Neuronal stem cell (in vitro differentiated cells): ENCODE measurements around the gene WWTR1.
A peak's percentile ranks its signal among the peaks of the same experiment; 100 is the strongest.

Experiments
- DNase-seq: peaks from one replicate; pipeline ENCODE4 v3.0.0-alpha.2; 2013; ENCODE audit warnings: low spot score
- H2AFZ ChIP-seq: one replicate; pipeline ENCODE4 v1.6.1; 2013; ENCODE audit warnings: mild to moderate bottlenecking, low read length, inconsistent platforms
- H2AK5ac ChIP-seq: 2 replicates; pipeline ENCODE4 v1.6.1; 2013; ENCODE audit warnings: low read depth, mild to moderate bottlenecking, inconsistent platforms, low read length, moderate library complexity, mixed read lengths
- H2BK120ac ChIP-seq: 2 replicates; pipeline ENCODE4 v1.6.1; 2013; ENCODE audit warnings: low read depth, mild to moderate bottlenecking, inconsistent platforms, low read length, moderate library complexity, mixed read lengths
- H2BK12ac ChIP-seq: one replicate; pipeline ENCODE4 v1.6.1; 2013; ENCODE audit warnings: low read length, inconsistent platforms
- H2BK15ac ChIP-seq: 2 replicates; pipeline ENCODE4 v1.6.1; 2013; ENCODE audit warnings: mild to moderate bottlenecking, low read length, inconsistent platforms, mixed read lengths
- H2BK5ac ChIP-seq: one replicate; pipeline ENCODE4 v1.6.1; 2013; ENCODE audit warnings: inconsistent platforms, mild to moderate bottlenecking, low read length, moderate library complexity
- H3K14ac ChIP-seq: one replicate; pipeline ENCODE4 v1.6.1; 2013; ENCODE audit warnings: low read length, inconsistent platforms
- H3K18ac ChIP-seq: 2 replicates; pipeline ENCODE4 v1.6.1; 2013; ENCODE audit warnings: low read length, inconsistent platforms
- H3K23ac ChIP-seq: 2 replicates; pipeline ENCODE4 v1.6.1; 2013; ENCODE audit warnings: low read depth, mild to moderate bottlenecking, mixed read lengths, low read length, inconsistent platforms; ENCODE audit not compliant: poor library complexity
- H3K27ac ChIP-seq: replicated peaks from 3 replicates; pipeline ENCODE4 v1.5.1; 2013; ENCODE audit warnings: low read length, inconsistent platforms
- H3K27me3 ChIP-seq, 3 experiments: 2 replicates each; pipeline ENCODE4 v1.6.1; 2013; ENCODE audit warnings: low read length in 3 of 3, mild to moderate bottlenecking in 2 of 3, inconsistent platforms in 1 of 3, low read depth in 1 of 3, mixed read lengths in 1 of 3, moderate library complexity in 1 of 3; ENCODE audit not compliant: control insufficient read depth in 3 of 3, insufficient read depth in 3 of 3
- H3K36me3 ChIP-seq, 2 donors: replicated peaks in 1 of 2; 2 replicates each; pipeline ENCODE4 v1.6.1; 2013; ENCODE audit warnings: low read length in 2 of 2; ENCODE audit not compliant: control insufficient read depth in 2 of 2, insufficient read depth in 2 of 2
- H3K4ac ChIP-seq: 2 replicates; pipeline ENCODE4 v1.6.1; 2013; ENCODE audit warnings: inconsistent platforms, mild to moderate bottlenecking, low read length, moderate library complexity
- H3K4me1 ChIP-seq, 2 donors: 1 replicate in 1 of 2; 2 replicates in 1 of 2; pipeline ENCODE4 v1.6.1; 2013; ENCODE audit warnings: low read length in 2 of 2, low read depth in 1 of 2; ENCODE audit not compliant: control insufficient read depth in 2 of 2, insufficient read depth in 1 of 2
- H3K4me2 ChIP-seq: one replicate; pipeline ENCODE4 v1.6.1; 2013; ENCODE audit warnings: mild to moderate bottlenecking, low read length, inconsistent platforms; ENCODE audit not compliant: insufficient read depth, poor library complexity, severe bottlenecking
- H3K4me3 ChIP-seq, 2 donors: 2 replicates each; pipeline ENCODE4 v1.5.1; 2013; ENCODE audit warnings: low read length in 2 of 2, mild to moderate bottlenecking in 2 of 2, inconsistent platforms in 1 of 2, moderate library complexity in 1 of 2
- H3K79me1 ChIP-seq: one replicate; pipeline ENCODE4 v1.6.1; 2013; ENCODE audit warnings: low read depth, mild to moderate bottlenecking, inconsistent platforms, low read length, moderate library complexity
- H3K9ac ChIP-seq: one replicate; pipeline ENCODE4 v1.6.1; 2013; ENCODE audit warnings: mild to moderate bottlenecking, low read depth, low read length, inconsistent platforms; ENCODE audit not compliant: poor library complexity
- H3K9me3 ChIP-seq, 2 donors: replicated peaks in 1 of 2; 2 replicates each; pipeline versions ENCODE3 to v1.6.1; 2013; ENCODE audit warnings: low read length in 2 of 2, mild to moderate bottlenecking in 2 of 2, inconsistent platforms in 1 of 2, low read depth in 1 of 2, mixed read lengths in 1 of 2, moderate library complexity in 1 of 2; ENCODE audit not compliant: control insufficient read depth in 2 of 2, insufficient read depth in 1 of 2
- H4K8ac ChIP-seq: one replicate; pipeline ENCODE4 v1.6.1; 2013; ENCODE audit warnings: low read depth, mild to moderate bottlenecking, inconsistent platforms, low read length, moderate library complexity
- H4K91ac ChIP-seq: one replicate; pipeline ENCODE4 v1.6.1; 2013; ENCODE audit warnings: low read length, low read depth, mild to moderate bottlenecking, inconsistent platforms; ENCODE audit not compliant: poor library complexity
- WGBS, 2 donors: extraction: QIAGEN DNeasy Blood & Tissue Kit; methylation state at CpG; one replicate each; pipeline ENCODE4 v1.1.7; 2013; ENCODE audit warnings: missing lambda C conversion rate in 2 of 2, mixed read lengths in 1 of 2; ENCODE audit not compliant: insufficient read length in 2 of 2, insufficient replicate concordance in 1 of 2; ENCODE audit errors: extremely low coverage in 2 of 2; 5-methylcytosine and 5-hydroxymethylcytosine counted together

Gene WWTR1

DNA sequence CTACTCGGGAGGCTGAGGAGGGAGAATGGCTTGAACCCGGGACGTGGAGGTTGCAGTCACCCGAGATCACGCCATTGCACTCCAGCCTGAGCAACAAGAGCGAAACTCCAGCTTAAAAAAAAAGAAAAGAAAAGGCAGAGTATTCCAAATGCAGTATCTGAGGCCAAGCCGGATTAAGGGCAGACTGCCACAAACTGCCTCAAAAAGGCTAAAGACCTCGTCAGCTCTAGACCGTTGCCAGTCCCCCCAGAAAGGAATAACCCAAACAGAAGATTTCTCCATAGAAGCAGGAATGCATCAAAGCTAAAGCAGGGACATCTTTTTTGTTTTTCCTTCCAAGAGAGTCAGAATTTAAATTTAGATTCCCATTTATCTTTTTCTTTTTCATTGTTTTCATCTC is 110.4 kb downstream of the WWTR1 start:
- no peak for DNase-seq
- Histone ChIP-seq H3K79me1 (no peaks in the 10 kb centered on the region), H2BK120ac (no peak overlapping the region), H3K4ac (no peak overlapping the region), H2AFZ (no peak overlapping the region), H3K9ac (no peak overlapping the region), H2AK5ac (no peak overlapping the region), H3K14ac (no peak overlapping the region), H3K18ac (no peak overlapping the region), H4K91ac (no peak overlapping the region), H3K27ac (no peak overlapping the region), H3K23ac (no peak overlapping the region), H3K4me1 (peaks cover 0 to 10% of the 10 kb centered on the region in 2 donors), H4K8ac (no peak overlapping the region), H3K4me2 (no peak overlapping the region), H3K4me3 (no peak overlapping the region), H2BK5ac (no peak overlapping the region), H2BK15ac (no peak overlapping the region), H3K36me3 (peaks cover 0 to 13% of the 10 kb centered on the region in 2 donors), H3K9me3 (no peaks in the 10 kb centered on the region), H2BK12ac (no peak overlapping the region), H3K27me3 (no peaks in the 10 kb centered on the region)
- WGBS, 2 donors: no CpG with 5 or more reads among the region's 9 CpGs

DNA sequence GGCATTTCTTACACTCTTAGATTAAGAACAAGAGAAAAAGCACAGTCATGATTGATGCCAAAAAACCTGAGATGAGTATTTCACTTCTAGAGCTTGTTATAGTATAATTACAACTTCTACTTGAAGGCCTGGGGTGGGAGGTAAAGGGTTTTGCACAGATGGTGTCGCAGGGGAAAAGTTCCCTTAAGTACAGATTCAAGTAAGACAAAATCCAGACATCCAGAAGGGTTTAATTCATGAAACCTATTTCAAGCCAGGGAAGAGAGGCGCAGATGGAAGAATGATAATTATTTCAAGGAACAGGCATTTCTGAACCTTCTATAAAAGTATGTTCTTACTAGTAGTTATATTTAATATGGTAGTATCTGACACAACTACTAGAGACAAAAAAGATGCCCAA is 112.8 kb downstream of the WWTR1 start:
- Histone ChIP-seq H4K91ac (no peak overlapping the region), H2AFZ (no peak overlapping the region), H3K23ac (no peak overlapping the region), H3K9me3 (no peaks in the 10 kb centered on the region), H2BK12ac (no peak overlapping the region), H3K27me3 (no peaks in the 10 kb centered on the region), H2BK120ac (no peak overlapping the region), H3K27ac (no peak overlapping the region), H3K4me3 (no peak overlapping the region), H3K36me3 (peaks cover 8 to 27% of the 10 kb centered on the region in 2 donors), H3K18ac (no peak overlapping the region), H2BK5ac (no peak overlapping the region), H4K8ac (no peak overlapping the region), H3K4me1 (peaks cover 2 to 9% of the 10 kb centered on the region in 2 donors), H3K79me1 (no peaks in the 10 kb centered on the region), H2BK15ac (no peak overlapping the region), H2AK5ac (no peak overlapping the region), H3K4ac (no peak overlapping the region), H3K14ac (no peak overlapping the region), H3K9ac (no peak overlapping the region), H3K4me2 (no peak overlapping the region)
- no peak for DNase-seq
- WGBS, 2 donors: no CpG with 5 or more reads among the region's 2 CpGs

DNA sequence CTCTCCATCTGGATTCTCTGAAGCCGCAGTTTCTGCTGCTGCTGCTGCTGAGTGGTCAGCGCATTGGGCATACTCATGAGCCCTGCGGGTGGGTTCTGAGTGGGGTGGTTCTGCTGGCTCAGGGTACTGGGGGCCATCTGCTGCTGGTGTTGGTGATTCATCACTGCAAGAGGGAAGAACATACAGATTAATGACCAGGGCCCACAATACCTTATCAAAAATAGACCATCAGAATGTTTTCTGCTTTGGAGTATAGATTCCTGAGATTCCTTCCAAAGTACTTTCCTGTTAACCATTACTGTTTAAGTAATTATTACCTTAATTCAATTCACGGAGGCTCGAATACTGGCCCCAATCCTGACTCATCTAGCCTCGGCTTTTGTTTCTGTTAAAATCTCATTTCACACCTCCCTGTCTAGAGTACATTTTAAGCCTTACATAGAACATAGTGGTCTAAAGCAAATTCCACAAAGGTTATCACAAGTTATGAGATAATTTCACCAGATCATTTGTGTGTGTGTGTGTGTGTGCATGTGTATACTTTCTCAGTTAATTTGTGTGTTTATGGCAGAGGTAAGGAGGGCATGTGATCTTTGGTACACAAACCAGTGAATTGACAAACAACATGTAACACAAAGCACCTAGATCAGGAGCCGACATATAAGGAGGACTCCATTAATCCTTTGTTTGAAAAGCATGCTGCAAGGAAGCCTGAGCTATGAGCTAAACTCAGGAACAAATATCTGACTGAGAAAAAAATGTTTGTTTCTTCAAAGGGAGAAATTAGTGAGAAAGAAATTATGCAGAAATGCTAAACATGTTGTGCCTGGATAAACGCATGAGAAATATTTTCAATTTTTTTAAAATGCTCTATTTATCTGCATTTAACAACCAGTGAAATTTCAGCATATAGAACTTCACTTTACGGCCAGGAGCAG is 115.2 kb downstream of the WWTR1 start:
- Histone ChIP-seq H3K4me2 (no peak overlapping the region), H3K18ac (peak overlapping the region; percentile 12), H3K14ac (no peak overlapping the region), H3K4me3 (no peak overlapping the region), H4K8ac (no peak overlapping the region), H3K79me1 (no peaks in the 10 kb centered on the region), H3K27ac (no peak overlapping the region), H3K27me3 (no peaks in the 10 kb centered on the region), H3K4me1 (peaks cover 5 to 13% of the 10 kb centered on the region in 2 donors), H2BK12ac (no peak overlapping the region), H3K23ac (no peak overlapping the region), H3K9me3 (no peaks in the 10 kb centered on the region), H2AFZ (no peak overlapping the region), H3K9ac (no peak overlapping the region), H2AK5ac (peak overlapping the region; percentile 21), H2BK15ac (no peak overlapping the region), H4K91ac (no peak overlapping the region), H3K36me3 (peaks cover 8 to 24% of the 10 kb centered on the region in 2 donors), H2BK5ac (no peak overlapping the region), H2BK120ac (no peak overlapping the region), H3K4ac (no peak overlapping the region)
- DNase-seq: no peak
- WGBS, 2 donors: no CpG with 5 or more reads among the region's 9 CpGs

DNA sequence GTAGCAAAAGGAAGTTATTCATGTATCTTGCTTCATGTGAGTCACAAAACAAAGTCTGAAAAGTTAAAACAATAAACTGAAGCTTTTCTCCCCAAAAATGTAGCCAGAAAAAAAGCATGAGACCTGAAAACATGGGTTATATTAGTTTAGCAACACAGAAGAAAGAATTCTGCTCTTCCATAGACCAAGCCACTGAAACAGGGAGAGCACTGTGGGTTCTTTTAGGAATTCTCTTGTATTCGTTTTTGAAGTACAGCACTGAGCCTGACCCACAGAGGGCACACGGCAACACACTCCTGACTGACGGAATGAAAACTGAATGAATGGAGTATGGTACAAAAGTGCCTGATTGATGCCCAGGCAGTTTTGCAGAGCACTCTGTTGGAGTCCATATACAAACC is 116.7 kb downstream of the WWTR1 start:
- H3K4ac ChIP-seq: no peak overlapping the region
- H3K4me2 ChIP-seq: no peak overlapping the region
- H3K9ac ChIP-seq: no peak overlapping the region
- no peak overlapping the region for H3K18ac ChIP-seq
- no peak overlapping the region for H3K27ac ChIP-seq
- H4K91ac ChIP-seq: no peak overlapping the region
- H2BK120ac ChIP-seq: no peak overlapping the region
- H3K4me1 ChIP-seq: peaks cover 9 to 26% of the 10 kb centered on the region in 2 donors
- H2BK5ac ChIP-seq: no peak overlapping the region
- no peaks in the 10 kb centered on the region for H3K27me3 ChIP-seq
- WGBS, 2 donors: no CpG with 5 or more reads among the region's 3 CpGs
- H2BK12ac ChIP-seq: no peak overlapping the region
- H3K4me3 ChIP-seq: no peak overlapping the region
- H2BK15ac ChIP-seq: no peak overlapping the region
- H3K23ac ChIP-seq: no peak overlapping the region
- no peak overlapping the region for H2AK5ac ChIP-seq
- H3K79me1 ChIP-seq: no peaks in the 10 kb centered on the region
- peaks cover 8 to 20% of the 10 kb centered on the region in 2 donors for H3K36me3 ChIP-seq
- no peak overlapping the region for H4K8ac ChIP-seq
- no peaks in the 10 kb centered on the region for H3K9me3 ChIP-seq
- no peak overlapping the region for H3K14ac ChIP-seq
- DNase-seq: no peak
- H2AFZ ChIP-seq: no peak overlapping the region
